SU-DHL-6 (cell line): ENCODE measurements around the gene PRDX3.

Experiments used
- H2AFZ ChIP-seq: fragments of 200-600 bp; sonication (generic); 2 replicates; pipeline ENCODE4 v1.6.1; 2014; ENCODE audit warnings: low read depth, mild to moderate bottlenecking, moderate library complexity, mixed read lengths, antibody characterized with exemption, low read length; ENCODE audit not compliant: severe bottlenecking
- H3F3A ChIP-seq: fragments of 200-600 bp; shearing (Covaris generic); 2 replicates; pipeline ENCODE4 v1.6.0; 2016; ENCODE audit warnings: antibody characterized with exemption, mild to moderate bottlenecking; ENCODE audit not compliant: insufficient read depth
- H3K27ac ChIP-seq: fragments of 200-600 bp; sonication (generic); 2 replicates; pipeline ENCODE4 v1.5.1; 2016; ENCODE audit warnings: low read depth, mild to moderate bottlenecking, low read length, moderate library complexity, mixed read lengths
- H3K27me3 ChIP-seq: fragments of 200-600 bp; sonication (generic), shearing (Covaris generic); 2 replicates; pipeline ENCODE4 v1.6.0; 2014; ENCODE audit warnings: mild to moderate bottlenecking, low read length
- H3K36me3 ChIP-seq: fragments of 200-600 bp; sonication (generic); 2 replicates; pipeline ENCODE4 v1.6.1; 2014; ENCODE audit warnings: mild to moderate bottlenecking, low read length, mixed read lengths
- H3K4me2 ChIP-seq: fragments of 300-600, 200-600 bp; shearing (Covaris generic), sonication (generic); 2 replicates; pipeline ENCODE4 v1.6.0; 2014; ENCODE audit warnings: low read length, low read depth, mild to moderate bottlenecking; ENCODE audit not compliant: poor library complexity, severe bottlenecking
- H3K4me3 ChIP-seq: fragments of 200-600 bp; sonication (generic); 2 replicates; pipeline ENCODE4 v1.5.1; 2014; ENCODE audit warnings: antibody characterized with exemption, low read length, mild to moderate bottlenecking, mixed read lengths; ENCODE audit not compliant: insufficient read depth, poor library complexity, severe bottlenecking
- H3K79me2 ChIP-seq: fragments of 200-600 bp; sonication (generic); 2 replicates; pipeline ENCODE4 v1.6.1; 2014; ENCODE audit warnings: mild to moderate bottlenecking, low read length, moderate library complexity; ENCODE audit not compliant: insufficient read depth
- H3K9ac ChIP-seq: fragments of 200-600 bp; sonication (generic); 2 replicates; pipeline ENCODE4 v1.7.0; 2014; ENCODE audit warnings: mild to moderate bottlenecking, low read length
- H3K9me2 ChIP-seq: fragments of 200-600 bp; sonication (generic); replicated peaks from 2 replicates; pipeline ENCODE4 v1.6.1; 2014; ENCODE audit warnings: low read length; ENCODE audit not compliant: insufficient read depth
- H3K9me3 ChIP-seq: fragments of 200-600 bp; sonication (generic); 2 replicates; pipeline ENCODE4 v1.6.1; 2014; ENCODE audit warnings: low read length, mixed read lengths; ENCODE audit not compliant: insufficient read depth
- H4K20me1 ChIP-seq: fragments of 200-600 bp; sonication (generic); 2 replicates; pipeline ENCODE4 v1.6.1; 2014; ENCODE audit warnings: low read depth, mild to moderate bottlenecking, antibody characterized with exemption, low read length, moderate library complexity, mixed read lengths
- EZH2phosphoT487 ChIP-seq: fragments of 200-600 bp; sonication (generic), shearing (Covaris generic); conservative IDR thresholded peaks from 2 replicates; pipeline ENCODE4 v1.6.1; 2018; ENCODE audit warnings: mild to moderate bottlenecking, antibody characterized with exemption, low read length, moderate library complexity, mixed read lengths
- TF ChIP-seq, protein P1 (sequence below): fragments of 200-600 bp; sonication (generic); IDR thresholded peaks from one replicate; pipeline ENCODE4 v1.5.1; 2017; ENCODE audit warnings: antibody characterized with exemption, mild to moderate bottlenecking, low read length, moderate library complexity; ENCODE audit not compliant: insufficient read depth, poor library complexity, severe bottlenecking

Gene PRDX3

DNA sequence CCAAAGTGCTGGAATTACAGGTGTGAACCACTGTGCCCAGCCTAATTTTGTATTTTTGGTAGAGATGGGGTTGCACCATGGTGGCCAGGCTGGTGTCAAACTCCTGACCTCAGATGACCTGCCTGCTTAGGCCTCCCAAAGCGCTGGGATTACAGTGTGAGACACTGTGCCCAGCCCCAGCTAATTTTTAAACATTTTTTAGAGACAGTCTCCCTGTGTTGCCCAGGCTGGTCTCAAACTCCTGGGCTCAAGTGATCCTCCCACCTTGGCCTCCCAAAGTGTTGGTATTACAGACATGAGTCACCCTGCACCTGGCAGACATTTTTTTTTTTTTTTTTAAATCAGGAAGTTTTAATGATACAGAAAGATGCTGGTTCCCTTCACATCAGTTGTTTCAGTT, 59.2 kb downstream of the PRDX3 start:
- Histone ChIP-seq H2AFZ (no peak overlapping the region), H3F3A (peaks cover 28% of the 10 kb centered on the region), H3K36me3 (peaks cover 7% of the 10 kb centered on the region; the same call in 1 of the 2 replicates), H4K20me1 (no peaks in the 10 kb centered on the region), H3K27me3 (no peaks in the 10 kb centered on the region), H3K27ac (peak overlapping the region; percentile 92), H3K9ac (peak overlapping the region; percentile 39), H3K4me3 (no peak overlapping the region), H3K4me2 (peak overlapping the region; percentile 61), H3K9me3 (no peaks in the 10 kb centered on the region), H3K9me2 (no peaks in the 10 kb centered on the region), H3K79me2 (no peaks in the 10 kb centered on the region; the same call in 1 of the 2 replicates)
- TF ChIP-seq, protein P1, sequence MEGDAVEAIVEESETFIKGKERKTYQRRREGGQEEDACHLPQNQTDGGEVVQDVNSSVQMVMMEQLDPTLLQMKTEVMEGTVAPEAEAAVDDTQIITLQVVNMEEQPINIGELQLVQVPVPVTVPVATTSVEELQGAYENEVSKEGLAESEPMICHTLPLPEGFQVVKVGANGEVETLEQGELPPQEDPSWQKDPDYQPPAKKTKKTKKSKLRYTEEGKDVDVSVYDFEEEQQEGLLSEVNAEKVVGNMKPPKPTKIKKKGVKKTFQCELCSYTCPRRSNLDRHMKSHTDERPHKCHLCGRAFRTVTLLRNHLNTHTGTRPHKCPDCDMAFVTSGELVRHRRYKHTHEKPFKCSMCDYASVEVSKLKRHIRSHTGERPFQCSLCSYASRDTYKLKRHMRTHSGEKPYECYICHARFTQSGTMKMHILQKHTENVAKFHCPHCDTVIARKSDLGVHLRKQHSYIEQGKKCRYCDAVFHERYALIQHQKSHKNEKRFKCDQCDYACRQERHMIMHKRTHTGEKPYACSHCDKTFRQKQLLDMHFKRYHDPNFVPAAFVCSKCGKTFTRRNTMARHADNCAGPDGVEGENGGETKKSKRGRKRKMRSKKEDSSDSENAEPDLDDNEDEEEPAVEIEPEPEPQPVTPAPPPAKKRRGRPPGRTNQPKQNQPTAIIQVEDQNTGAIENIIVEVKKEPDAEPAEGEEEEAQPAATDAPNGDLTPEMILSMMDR, result no peak
- TF ChIP-seq EZH2phosphoT487, result no peak

DNA sequence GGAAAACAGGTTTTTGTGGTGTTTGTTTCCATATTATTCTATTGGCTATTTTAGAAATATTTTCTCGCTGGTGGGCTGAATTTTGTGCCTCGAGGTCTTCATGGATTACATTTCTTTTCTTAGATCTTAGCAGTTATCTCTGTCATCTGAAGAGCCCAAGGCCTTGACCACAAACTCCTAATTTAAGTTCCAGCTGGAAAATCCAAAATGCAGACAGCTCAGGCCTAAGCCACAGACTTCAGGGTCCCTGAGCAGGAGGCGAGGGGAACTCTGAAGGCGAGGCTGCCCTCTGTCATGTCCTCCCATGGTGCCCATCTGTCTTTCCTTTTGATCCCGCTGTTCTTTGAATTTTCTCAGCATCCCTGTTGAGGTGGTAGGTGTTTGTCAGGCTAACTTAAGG, 60.4 kb downstream of the PRDX3 start:
- no peaks in the 10 kb centered on the region for H4K20me1 ChIP-seq
- H3K9me3 ChIP-seq, result no peaks in the 10 kb centered on the region
- no peak overlapping the region for H3K27ac ChIP-seq
- H3F3A ChIP-seq, result peaks cover 28% of the 10 kb centered on the region
- H3K36me3 ChIP-seq, result peaks cover 13% of the 10 kb centered on the region; the same call in 1 of the 2 replicates
- TF ChIP-seq, protein P1, result no peak
- no peak for TF ChIP-seq EZH2phosphoT487
- H3K9ac ChIP-seq, result no peak overlapping the region
- no peaks in the 10 kb centered on the region for H3K9me2 ChIP-seq
- H2AFZ ChIP-seq, result no peak overlapping the region
- no peak overlapping the region for H3K4me3 ChIP-seq
- peaks cover 3% of the 10 kb centered on the region; the same call in 1 of the 2 replicates for H3K79me2 ChIP-seq
- H3K4me2 ChIP-seq, result no peak overlapping the region
- H3K27me3 ChIP-seq, result no peaks in the 10 kb centered on the region
